ENCODE results near the gene KREMEN2.

DNA sequence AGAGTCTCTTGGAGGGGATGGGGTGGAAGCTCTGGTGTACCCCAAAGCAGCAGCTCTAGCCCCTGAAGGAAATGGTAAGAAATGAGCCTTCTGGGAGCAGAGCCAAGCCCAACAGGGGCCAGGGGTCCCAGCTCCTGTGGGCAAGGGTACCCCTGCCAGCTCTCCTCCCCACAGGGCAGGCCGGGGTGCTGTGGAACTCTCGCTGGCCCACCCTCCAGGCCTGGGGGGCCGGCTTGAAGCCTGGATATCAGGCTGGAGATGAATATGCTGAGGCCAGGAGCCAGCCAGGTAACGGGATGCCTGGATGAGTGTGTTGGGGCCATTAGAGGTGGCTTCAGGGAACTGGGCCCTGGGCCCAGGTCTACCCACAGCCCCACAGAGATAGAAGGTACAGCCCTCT, 36.5 kb downstream of the KREMEN2 start:
- TF ChIP-seq, protein P1, sequence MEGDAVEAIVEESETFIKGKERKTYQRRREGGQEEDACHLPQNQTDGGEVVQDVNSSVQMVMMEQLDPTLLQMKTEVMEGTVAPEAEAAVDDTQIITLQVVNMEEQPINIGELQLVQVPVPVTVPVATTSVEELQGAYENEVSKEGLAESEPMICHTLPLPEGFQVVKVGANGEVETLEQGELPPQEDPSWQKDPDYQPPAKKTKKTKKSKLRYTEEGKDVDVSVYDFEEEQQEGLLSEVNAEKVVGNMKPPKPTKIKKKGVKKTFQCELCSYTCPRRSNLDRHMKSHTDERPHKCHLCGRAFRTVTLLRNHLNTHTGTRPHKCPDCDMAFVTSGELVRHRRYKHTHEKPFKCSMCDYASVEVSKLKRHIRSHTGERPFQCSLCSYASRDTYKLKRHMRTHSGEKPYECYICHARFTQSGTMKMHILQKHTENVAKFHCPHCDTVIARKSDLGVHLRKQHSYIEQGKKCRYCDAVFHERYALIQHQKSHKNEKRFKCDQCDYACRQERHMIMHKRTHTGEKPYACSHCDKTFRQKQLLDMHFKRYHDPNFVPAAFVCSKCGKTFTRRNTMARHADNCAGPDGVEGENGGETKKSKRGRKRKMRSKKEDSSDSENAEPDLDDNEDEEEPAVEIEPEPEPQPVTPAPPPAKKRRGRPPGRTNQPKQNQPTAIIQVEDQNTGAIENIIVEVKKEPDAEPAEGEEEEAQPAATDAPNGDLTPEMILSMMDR (conservative IDR thresholded peaks at IDR 0.05; ENCODE audit: low read length): no peak
- TF ChIP-seq EZH2phosphoT487 (IDR thresholded peaks at IDR 0.05; ENCODE audit: borderline replicate concordance): no peak
